CD4-positive, alpha-beta T cell (primary cell): ENCODE data around the gene CHIC1. TPM values are rescaled to one million over a fixed set of nuclear protein-coding genes. Genes with fewer than 3 reads are reported as not detected.

Source experiments
- ATAC-seq: fragments of 200-7000 bp; cut with Tn5 transposase; one replicate; pipeline ENCODE4 v1.10.0; 2022; ENCODE audit warnings: mild to moderate bottlenecking; ENCODE audit not compliant: poor library complexity
- CTCF ChIA-PET: fragments of 350-600 bp; sonication (Branson Sonifier 250); formaldehyde crosslinking; loops from one replicate; lab custom pipeline; 2021; ENCODE audit warnings: antibody characterized with exemption, inconsistent platforms; lab: Charles Lee
- POLR2A ChIA-PET: fragments of 350-600 bp; sonication (Branson Sonifier 250); formaldehyde crosslinking; loops from one replicate; lab custom pipeline; 2021; ENCODE audit warnings: antibody characterized with exemption, inconsistent platforms; lab: Charles Lee
- DNase-seq, 14 experiments: peaks; one replicate each; pipeline ENCODE4 v3.0.0-alpha.2; 2013 to 2020; ENCODE audit warnings: mixed read lengths in 2 of 14
- H3K27ac ChIP-seq, 2 donors: one replicate each; pipeline versions ENCODE4 v1.5.1 to v1.7.0; 2013; ENCODE audit warnings: low read length in 2 of 2, low read depth in 1 of 2, mild to moderate bottlenecking in 1 of 2
- H3K27me3 ChIP-seq, 2 experiments: 1 replicate in 1 of 2; 2 replicates in 1 of 2; pipeline versions ENCODE4 v1.6.1 to v1.7.0; 2013; ENCODE audit warnings: low read length in 2 of 2, control low read depth in 1 of 2, mild to moderate bottlenecking in 1 of 2, moderate library complexity in 1 of 2; ENCODE audit not compliant: insufficient read depth in 2 of 2, control insufficient read depth in 1 of 2
- H3K36me3 ChIP-seq: one replicate; pipeline ENCODE4 v1.6.1; 2013; ENCODE audit warnings: low read length, control low read depth; ENCODE audit not compliant: insufficient read depth
- H3K4me1 ChIP-seq: one replicate; pipeline ENCODE4 v1.6.1; 2013; ENCODE audit warnings: low read length, control low read depth; ENCODE audit not compliant: insufficient read depth
- H3K4me3 ChIP-seq: one replicate; pipeline ENCODE4 v1.5.1; 2013; ENCODE audit warnings: mild to moderate bottlenecking, low read length, moderate library complexity
- H3K9me3 ChIP-seq, 2 experiments: 1 replicate in 1 of 2; 2 replicates in 1 of 2; pipeline versions ENCODE4 v1.6.1 to v1.7.0; 2013; ENCODE audit warnings: low read length in 2 of 2, mild to moderate bottlenecking in 2 of 2, control low read depth in 1 of 2, moderate library complexity in 1 of 2; ENCODE audit not compliant: control insufficient read depth in 1 of 2, insufficient read depth in 1 of 2
- H3K27ac Mint-ChIP-seq: one replicate; pipeline ENCODE4 v1.8.0; 2020; ENCODE audit warnings: mixed read lengths
- H3K27me3 Mint-ChIP-seq: one replicate; pipeline ENCODE4 v1.8.0; 2021; ENCODE audit warnings: mixed read lengths
- H3K36me3 Mint-ChIP-seq: one replicate; pipeline ENCODE4 v1.8.0; 2021; ENCODE audit warnings: low read depth, mixed read lengths
- H3K4me1 Mint-ChIP-seq: one replicate; pipeline ENCODE4 v1.8.0; 2021; ENCODE audit warnings: low read depth, mixed read lengths
- H3K4me3 Mint-ChIP-seq: one replicate; pipeline ENCODE4 v1.8.0; 2020; ENCODE audit warnings: mild to moderate bottlenecking, mixed read lengths
- H3K9me3 Mint-ChIP-seq: one replicate; pipeline ENCODE4 v1.8.0; 2020; ENCODE audit warnings: mixed read lengths
- intact Hi-C, 2 experiments: fragments of 100-400 bp; cut with DNase I in 1 of 2; cut with micrococcal nuclease in 1 of 2; formaldehyde crosslinking; loops; one replicate each; pipeline versions ENCODE4 v1.15.1 to v1.9.0; 2023 to 2025; cut with DNase I, micrococcal nuclease
- total RNA-seq, 174 experiments: library from RNA in 2 of 174; stranded (reverse) in 2 of 174; gene quantifications; one replicate each; pipeline ENCODE4 v1.2.3 and lab custom pipeline; 2021 to 2026
- TF ChIP-seq, protein P1 (sequence below): fragments of 200-600 bp; IDR thresholded peaks from one replicate; pipeline ENCODE4 v1.8.0; 2022; ENCODE audit warnings: antibody characterized with exemption, mild to moderate bottlenecking

Gene CHIC1
- total RNA-seq, 2 experiments from 2014 or later = 7.0 to 7.2 TPM

DNA sequence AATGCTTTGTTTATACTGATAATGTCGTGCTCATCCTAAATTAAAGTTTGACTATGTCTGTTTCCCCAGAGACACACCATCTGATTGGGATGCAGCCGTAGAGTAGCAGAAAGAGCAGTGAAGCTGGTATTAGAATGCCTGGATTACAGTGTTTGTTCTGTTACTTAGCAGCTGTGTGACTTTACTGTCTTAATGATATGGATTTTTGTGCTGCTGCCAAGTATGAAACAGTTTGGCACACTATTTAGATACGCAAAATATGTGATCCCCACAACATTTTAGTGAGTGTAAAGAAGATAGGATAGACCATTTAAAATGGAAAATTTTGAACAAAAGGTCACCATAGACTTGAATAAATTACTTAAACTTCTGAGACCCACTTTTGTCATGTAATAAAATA, 1.2 kb upstream of the CHIC1 start:
- TF ChIP-seq, protein P1, sequence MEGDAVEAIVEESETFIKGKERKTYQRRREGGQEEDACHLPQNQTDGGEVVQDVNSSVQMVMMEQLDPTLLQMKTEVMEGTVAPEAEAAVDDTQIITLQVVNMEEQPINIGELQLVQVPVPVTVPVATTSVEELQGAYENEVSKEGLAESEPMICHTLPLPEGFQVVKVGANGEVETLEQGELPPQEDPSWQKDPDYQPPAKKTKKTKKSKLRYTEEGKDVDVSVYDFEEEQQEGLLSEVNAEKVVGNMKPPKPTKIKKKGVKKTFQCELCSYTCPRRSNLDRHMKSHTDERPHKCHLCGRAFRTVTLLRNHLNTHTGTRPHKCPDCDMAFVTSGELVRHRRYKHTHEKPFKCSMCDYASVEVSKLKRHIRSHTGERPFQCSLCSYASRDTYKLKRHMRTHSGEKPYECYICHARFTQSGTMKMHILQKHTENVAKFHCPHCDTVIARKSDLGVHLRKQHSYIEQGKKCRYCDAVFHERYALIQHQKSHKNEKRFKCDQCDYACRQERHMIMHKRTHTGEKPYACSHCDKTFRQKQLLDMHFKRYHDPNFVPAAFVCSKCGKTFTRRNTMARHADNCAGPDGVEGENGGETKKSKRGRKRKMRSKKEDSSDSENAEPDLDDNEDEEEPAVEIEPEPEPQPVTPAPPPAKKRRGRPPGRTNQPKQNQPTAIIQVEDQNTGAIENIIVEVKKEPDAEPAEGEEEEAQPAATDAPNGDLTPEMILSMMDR = no peak
- peaks cover 31% of the 10 kb centered on the region for H3K4me1 Mint-ChIP-seq
- intact Hi-C loops = loop anchor here in 1 of 2 experiments (10.0 kb wide), 3 partner anchors 347 to 1287 kb away; partner anchors contain the start of genes NAP1L2 and RPS4X

DNA sequence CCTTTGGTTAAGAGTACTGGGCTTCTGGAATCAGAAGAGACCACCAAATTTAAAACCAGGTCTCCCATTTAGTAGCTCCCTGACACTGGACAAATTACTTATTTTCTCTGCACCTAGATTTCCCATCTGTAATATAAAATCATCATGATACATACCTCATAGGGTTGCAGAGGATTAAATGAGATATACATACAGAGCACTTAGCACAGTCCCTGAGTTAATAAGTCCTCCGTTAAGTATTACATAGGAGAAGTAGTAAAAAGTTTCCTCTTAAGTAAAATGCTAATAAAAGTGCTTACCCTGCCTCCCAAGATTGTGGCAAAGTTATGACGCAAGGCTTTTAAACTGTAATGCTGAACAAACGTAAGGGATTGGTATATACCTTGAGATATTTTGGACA, 539 bp upstream of the CHIC1 start:
- CTCF ChIA-PET = interaction anchor here (0.7 kb wide), 1 partner anchor 1023 kb away, joined by 3 read pairs; no protein-coding TSS in a partner anchor
- H3K27ac ChIP-seq = peak overlapping the region; percentile 50 to 94
- TF ChIP-seq, protein P1 = no peak
- DNase-seq (no peak), ATAC-seq (peak; percentile 29)
- H3K36me3 ChIP-seq = no peaks in the 10 kb centered on the region
- Mint-ChIP-seq H3K9me3 (no peaks in the 10 kb centered on the region), H3K36me3 (peaks cover 11% of the 10 kb centered on the region), H3K4me1 (peaks cover 31% of the 10 kb centered on the region), H3K27me3 (no peaks in the 10 kb centered on the region), H3K27ac (peak overlapping the region; percentile 96), H3K4me3 (peak overlapping the region; percentile 96)
- H3K27me3 ChIP-seq = no peaks in the 10 kb centered on the region
- peak overlapping the region; percentile 74 for H3K4me3 ChIP-seq
- POLR2A ChIA-PET = interaction anchor here (0.6 kb wide), 1 partner anchor 19 kb away, joined by 3 read pairs; no protein-coding TSS in a partner anchor
- peaks cover 6% of the 10 kb centered on the region for H3K4me1 ChIP-seq
- no peaks in the 10 kb centered on the region for H3K9me3 ChIP-seq
- intact Hi-C loops = loop anchor here in 1 of 2 experiments (10.0 kb wide), 3 partner anchors 348 to 1288 kb away; partner anchors contain the start of genes NAP1L2 and RPS4X

More for the DNA sequence above, 1.2 kb upstream of the CHIC1 start:
- Histone ChIP-seq H3K9me3 (no peaks in the 10 kb centered on the region), H3K36me3 (no peaks in the 10 kb centered on the region), H3K4me1 (peaks cover 6% of the 10 kb centered on the region), H3K27me3 (no peaks in the 10 kb centered on the region), H3K27ac (no peak overlapping the region), H3K4me3 (no peak overlapping the region)
- Mint-ChIP-seq H3K27me3 (no peaks in the 10 kb centered on the region), H3K4me3 (peak overlapping the region; percentile 96), H3K9me3 (no peaks in the 10 kb centered on the region), H3K36me3 (peaks cover 11% of the 10 kb centered on the region), H3K27ac (peak overlapping the region; percentile 96)
- DNase-seq (no peak), ATAC-seq (no peak)
- CTCF ChIA-PET = no interaction called here
- POLR2A ChIA-PET = no interaction called here

DNA sequence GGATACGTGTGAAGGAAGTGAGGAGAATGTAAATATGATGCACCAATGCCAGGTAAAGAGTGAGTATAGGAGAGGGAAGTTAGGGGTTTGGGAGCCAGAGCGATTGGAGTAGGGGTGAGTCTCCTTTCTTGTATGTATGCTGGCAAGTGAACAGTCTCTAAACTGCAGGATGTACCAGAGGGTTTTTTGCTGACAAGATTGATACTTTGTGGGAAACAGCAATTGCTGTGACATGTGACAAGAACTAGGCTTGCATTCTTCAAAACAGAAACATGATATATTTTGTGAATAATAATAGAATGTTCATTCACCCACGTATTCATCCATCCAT, 706 bp downstream of the CHIC1 start:
- H3K36me3 Mint-ChIP-seq = peaks cover 11% of the 10 kb centered on the region
- DNase-seq = peak in 2 of 14 experiments; percentile 46 to 47
- Histone ChIP-seq H3K9me3 (no peaks in the 10 kb centered on the region), H3K4me1 (peaks cover 6% of the 10 kb centered on the region), H3K36me3 (peaks cover 3% of the 10 kb centered on the region), H3K27ac (peak overlapping the region; percentile 78 to 94), H3K4me3 (peak overlapping the region; percentile 74), H3K27me3 (no peaks in the 10 kb centered on the region)
- H3K27ac Mint-ChIP-seq = peak overlapping the region; percentile 96
- peaks cover 31% of the 10 kb centered on the region for H3K4me1 Mint-ChIP-seq
- intact Hi-C loops = loop anchor here in 1 of 2 experiments (10.0 kb wide), 3 partner anchors 349 to 1289 kb away; partner anchors contain the start of genes NAP1L2 and RPS4X
- no peaks in the 10 kb centered on the region for H3K9me3 Mint-ChIP-seq
- H3K4me3 Mint-ChIP-seq = peak overlapping the region; percentile 96
- ChIA-PET POLR2A (interaction anchor here (1.4 kb wide), 1 partner anchor 18 kb away, joined by 3 read pairs; no protein-coding TSS in a partner anchor), CTCF (interaction anchor here (1.6 kb wide), 1 partner anchor 10 kb away, joined by 4 read pairs; no protein-coding TSS in a partner anchor)
- H3K27me3 Mint-ChIP-seq = no peaks in the 10 kb centered on the region
- peak; percentile 43 for ATAC-seq
- TF ChIP-seq, protein P1 = no peak
